B cell (primary cell): ENCODE results near the gene PRKCQ. TPM values are rescaled to one million over a fixed set of nuclear protein-coding genes. Genes with fewer than 3 reads are reported as not detected.

ENCODE experiments used
- ATAC-seq: fragments of 200-7000 bp; cut with Tn5 transposase; one replicate; pipeline ENCODE4 v1.10.0; 2021; ENCODE audit warnings: low read depth, mild to moderate bottlenecking, moderate number of reproducible peaks, moderate library complexity
- CTCF ChIA-PET: fragments of 350-600 bp; sonication (Branson Sonifier 250); formaldehyde crosslinking; loops from one replicate; lab custom pipeline; 2021; ENCODE audit warnings: antibody characterized with exemption, inconsistent platforms; lab: Charles Lee
- POLR2A ChIA-PET: fragments of 350-600 bp; sonication (Branson Sonifier 250); formaldehyde crosslinking; loops from one replicate; lab custom pipeline; 2021; ENCODE audit warnings: antibody characterized with exemption; lab: Charles Lee
- DNase-seq: peaks from one replicate; pipeline ENCODE4 v3.0.0; 2013
- H2AFZ ChIP-seq: 2 replicates; pipeline ENCODE4 v1.6.1; 2012; ENCODE audit warnings: mild to moderate bottlenecking, low read depth, low read length; ENCODE audit not compliant: insufficient read depth, poor library complexity, severe bottlenecking
- H3K27ac ChIP-seq, 2 donors: 1 replicate in 1 of 2; 2 replicates in 1 of 2; pipeline ENCODE4 v1.5.1; 2012 to 2013; ENCODE audit warnings: low read length in 2 of 2, mild to moderate bottlenecking in 2 of 2, moderate library complexity in 1 of 2
- H3K27me3 ChIP-seq, 4 experiments: fragments of 200-600 bp in 1 of 4; sonication (generic) in 1 of 4; replicated peaks in 1 of 4; 1 replicate in 2 of 4; 2 replicates in 2 of 4; pipeline versions ENCODE4 v1.6.1 to v1.7.0; 2013 to 2016; ENCODE audit warnings: low read length in 3 of 4, mild to moderate bottlenecking in 2 of 4, mixed read lengths in 1 of 4, moderate library complexity in 1 of 4; ENCODE audit not compliant: insufficient read depth in 4 of 4, control insufficient read depth in 3 of 4; ENCODE audit errors: control extremely low read depth in 1 of 4
- H3K36me3 ChIP-seq, 2 experiments: replicated peaks in 1 of 2; 1 replicate in 1 of 2; 2 replicates in 1 of 2; pipeline versions ENCODE4 v1.6.1 to v1.7.1; 2013; ENCODE audit warnings: low read length in 1 of 2; ENCODE audit not compliant: insufficient read depth in 2 of 2, control insufficient read depth in 1 of 2; ENCODE audit errors: control extremely low read depth in 1 of 2, extremely low read depth in 1 of 2
- H3K4me1 ChIP-seq, 2 donors: fragments of 200-600 bp in 1 of 2; sonication (generic) in 1 of 2; 1 replicate in 1 of 2; 2 replicates in 1 of 2; pipeline versions ENCODE4 v1.5.1 to v1.6.1; 2013 to 2017; ENCODE audit warnings: low read length in 2 of 2; ENCODE audit not compliant: control insufficient read depth in 2 of 2, insufficient read depth in 2 of 2
- H3K4me2 ChIP-seq: replicated peaks from 2 replicates; pipeline ENCODE3; 2012; ENCODE audit warnings: mild to moderate bottlenecking, low read depth, low read length; ENCODE audit not compliant: poor library complexity, severe bottlenecking
- H3K4me3 ChIP-seq, 5 experiments: fragments of 200-600 bp in 1 of 5; sonication (generic) in 1 of 5; 1 replicate in 3 of 5; 2 replicates in 2 of 5; pipeline versions ENCODE4 v1.5.1 to v1.7.0; 2011 to 2016; ENCODE audit warnings: low read length in 4 of 5, mild to moderate bottlenecking in 4 of 5, low read depth in 2 of 5, control low read depth in 1 of 5, moderate library complexity in 1 of 5; ENCODE audit not compliant: insufficient read depth in 1 of 5; ENCODE audit errors: control extremely low read depth in 1 of 5, extremely low read depth in 1 of 5
- H3K79me2 ChIP-seq: fragments of 200-600 bp; sonication (generic); one replicate; pipeline ENCODE4 v1.6.0; 2016; ENCODE audit warnings: low read length; ENCODE audit not compliant: control insufficient read depth, insufficient read depth
- H3K9ac ChIP-seq: fragments of 200-600 bp; sonication (generic); 2 replicates; pipeline ENCODE4 v1.6.1; 2017; ENCODE audit warnings: mild to moderate bottlenecking, low read length, moderate library complexity
- H3K9me3 ChIP-seq, 3 donors: one replicate each; pipeline versions ENCODE4 v1.6.1 to v1.7.1; 2013; ENCODE audit warnings: low read length in 2 of 3; ENCODE audit not compliant: control insufficient read depth in 2 of 3, insufficient read depth in 1 of 3; ENCODE audit errors: control extremely low read depth in 1 of 3
- H4K20me1 ChIP-seq: 2 replicates; pipeline ENCODE4 v1.6.0; 2012; ENCODE audit warnings: mild to moderate bottlenecking, low read length; ENCODE audit not compliant: insufficient read depth, control insufficient read depth, poor library complexity, severe bottlenecking
- H3K27ac Mint-ChIP-seq: one replicate; pipeline ENCODE4 v1.8.0; 2021; ENCODE audit warnings: mixed read lengths
- H3K27me3 Mint-ChIP-seq: one replicate; pipeline ENCODE4 v1.8.0; 2021; ENCODE audit warnings: mixed read lengths
- H3K4me1 Mint-ChIP-seq: one replicate; pipeline ENCODE4 v1.8.0; 2021; ENCODE audit warnings: mixed read lengths
- H3K4me3 Mint-ChIP-seq: one replicate; pipeline ENCODE4 v1.8.0; 2021; ENCODE audit warnings: mixed read lengths
- H3K9me3 Mint-ChIP-seq: one replicate; pipeline ENCODE4 v1.8.0; 2022; ENCODE audit warnings: mixed read lengths; ENCODE audit not compliant: insufficient read depth
- CTCF ChIP-seq: fragments of 200-600 bp; IDR thresholded peaks from one replicate; pipeline ENCODE4 v1.8.0; 2022; ENCODE audit warnings: antibody characterized with exemption, mild to moderate bottlenecking
- EZH2 ChIP-seq: IDR thresholded peaks from 2 replicates; pipeline ENCODE4 v1.6.1; 2012; ENCODE audit warnings: borderline replicate concordance, low read depth, mild to moderate bottlenecking, moderate library complexity, low read length; ENCODE audit not compliant: insufficient read depth, poor library complexity, severe bottlenecking
- WGBS: methylation state at CpG from one replicate; pipeline ENCODE4 v1.1.5; 2013; ENCODE audit warnings: missing lambda C conversion rate; ENCODE audit not compliant: insufficient coverage; 5-methylcytosine and 5-hydroxymethylcytosine counted together
- intact Hi-C: fragments of 100-400 bp; cut with micrococcal nuclease; formaldehyde crosslinking; loops from one replicate; pipeline ENCODE4 v1.10.0; 2022
- polyA plus RNA-seq: library from polyadenylated mRNA; depleted of rRNA; stranded (reverse); fragments of >200 nt; gene quantifications from 2 replicates; pipeline ENCODE4 v1.2.3, GENCODE V29; 2012
- total RNA-seq, 2 donors: library from RNA; stranded (reverse); fragments of 120-200 nt in 1 of 2; gene quantifications; 1 replicate in 1 of 2; 2 replicates in 1 of 2; pipeline versions ENCODE4 v1.2.3 to v1.2.4, GENCODE V29; 2013 to 2022

Gene PRKCQ
- total and polyA plus RNA-seq, 2 donors (not counting 1 experiment from before 2014, with no cell fraction given), result 0.15 to 0.16 TPM

GRCh38 chr10:6407034-6407721, 172.9 kb downstream of the PRKCQ start:
- TF ChIP-seq EZH2, result no peak
- TF ChIP-seq CTCF, result no peak
- H3K4me1 ChIP-seq, result peaks cover 0 to 5% of the 10 kb centered on the region in 2 donors
- no peaks in the 10 kb centered on the region for H3K36me3 ChIP-seq
- H3K27me3 Mint-ChIP-seq, result peaks cover 26% of the 10 kb centered on the region
- intact Hi-C loops, result no loop called here
- WGBS, result 92% methylated on average over 10 of the region's 11 CpGs
- H2AFZ ChIP-seq, result no peak overlapping the region
- H3K4me3 Mint-ChIP-seq, result no peak overlapping the region
- DNase-seq (no peak), ATAC-seq (no peak)
- peak overlapping the region; percentile 1 for H3K27ac Mint-ChIP-seq
- no peaks in the 10 kb centered on the region for H3K79me2 ChIP-seq
- ChIA-PET CTCF (interaction anchor here (1.2 to 3.4 kb wide), 13 partner anchors 9 to 393 kb away, joined by 3 to 48 read pairs (median 10); partner anchors contain the start of gene PFKFB3), POLR2A (interaction anchor here (0.6 kb wide), 1 partner anchor 779 kb away, joined by 4 read pairs; no protein-coding TSS in a partner anchor)
- no peak overlapping the region for H3K27ac ChIP-seq
- no peak overlapping the region for H3K9ac ChIP-seq
- H4K20me1 ChIP-seq, result no peaks in the 10 kb centered on the region
- H3K27me3 ChIP-seq, result peaks cover 0 to 4% (median 2%) of the 10 kb centered on the region in 4 experiments
- no peak overlapping the region for H3K4me2 ChIP-seq
- no peak overlapping the region for H3K4me3 ChIP-seq
- H3K9me3 ChIP-seq, result no peaks in the 10 kb centered on the region
- H3K9me3 Mint-ChIP-seq, result no peaks in the 10 kb centered on the region
- peaks cover 9% of the 10 kb centered on the region for H3K4me1 Mint-ChIP-seq
